ENCODE results near the gene OCIAD1.

The OCIAD1 gene

DNA sequence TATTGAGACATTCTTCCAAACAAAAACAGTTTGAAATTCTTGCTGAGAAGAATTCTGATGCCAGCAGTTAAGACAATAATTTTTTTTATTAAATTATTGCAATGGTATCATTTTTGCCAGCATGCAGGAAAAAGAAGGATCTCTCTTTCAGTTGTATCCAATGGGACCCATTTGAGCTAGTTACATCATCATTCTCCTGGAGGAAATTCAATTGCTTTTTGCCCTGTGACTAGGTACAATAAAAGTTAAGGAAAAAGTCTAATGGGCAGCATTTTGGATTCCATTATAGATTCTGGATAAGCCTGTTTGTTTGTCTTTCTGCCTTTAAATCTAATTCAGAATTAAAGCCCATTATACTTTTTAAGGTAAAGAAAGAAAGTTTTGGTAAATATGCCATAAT is 40.3 kb upstream of the OCIAD1 start:
- Histone ChIP-seq H3K79me2 (ENCODE audit: control insufficient read depth, insufficient read depth, low read length) (no peaks in the 10 kb centered on the region), H4K8ac (ENCODE audit: low read depth, low read length) (no peak overlapping the region), H3K4ac (ENCODE audit: low read depth, low read length) (no peak overlapping the region), H3K36me3 (ENCODE audit: control insufficient read depth, insufficient read depth, low read length) (no peaks in the 10 kb centered on the region), H4K5ac (ENCODE audit: low read length) (no peak overlapping the region), H3K23ac (ENCODE audit: low read length) (no peak overlapping the region), H3K18ac (ENCODE audit: low read length) (no peak overlapping the region), H3K9ac (ENCODE audit: low read length) (no peak overlapping the region), H2BK15ac (replicated peaks; ENCODE audit: low read depth) (no peak overlapping the region), H3K4me1 (ENCODE audit: control insufficient read depth, low read depth, low read length) (peaks cover 2% of the 10 kb centered on the region), H2AK5ac (ENCODE audit: low read length) (no peak overlapping the region), H2BK5ac (ENCODE audit: low read length) (no peak overlapping the region), H3K27me3 (ENCODE audit: insufficient read depth, low read length, poor library complexity) (no peaks in the 10 kb centered on the region), H3K27ac (ENCODE audit: low read depth, low read length) (no peak overlapping the region), H3K56ac (ENCODE audit: low read length) (no peak overlapping the region), H3K79me1 (ENCODE audit: low read length) (no peaks in the 10 kb centered on the region), H3K4me2 (ENCODE audit: low read length) (no peak overlapping the region), H3K4me3 (ENCODE audit: low read length) (no peak overlapping the region), H2BK120ac (ENCODE audit: low read depth, low read length) (no peak overlapping the region)
- DNase-seq: no peak

DNA sequence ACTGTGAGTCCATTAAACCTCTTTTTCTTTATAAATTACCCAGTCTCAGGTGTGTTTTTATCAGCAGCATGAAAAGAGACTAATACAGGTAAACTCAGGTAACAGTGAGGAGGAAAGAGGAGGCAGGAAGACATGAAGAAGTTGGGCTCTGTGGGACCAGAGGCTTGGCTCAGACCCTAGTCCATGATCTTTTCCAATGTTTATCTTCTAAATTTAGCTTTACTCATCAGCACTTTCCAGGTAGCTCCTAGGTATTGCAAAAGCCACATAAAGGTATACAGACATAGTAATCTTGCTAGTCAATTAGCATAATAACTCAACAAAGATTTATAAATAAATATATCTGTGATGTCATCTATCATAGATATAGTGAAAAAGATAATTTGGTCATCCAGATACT is 39.6 kb upstream of the OCIAD1 start:
- Histone ChIP-seq H4K5ac (ENCODE audit: low read length) (no peak overlapping the region), H4K8ac (ENCODE audit: low read depth, low read length) (no peak overlapping the region), H3K27ac (ENCODE audit: low read depth, low read length) (no peak overlapping the region), H2BK15ac (replicated peaks; ENCODE audit: low read depth) (no peak overlapping the region), H3K4me3 (ENCODE audit: low read length) (no peak overlapping the region), H2BK5ac (ENCODE audit: low read length) (no peak overlapping the region), H2AK5ac (ENCODE audit: low read length) (no peak overlapping the region), H3K4ac (ENCODE audit: low read depth, low read length) (no peak overlapping the region), H3K79me2 (ENCODE audit: control insufficient read depth, insufficient read depth, low read length) (no peaks in the 10 kb centered on the region), H3K18ac (ENCODE audit: low read length) (no peak overlapping the region), H2BK120ac (ENCODE audit: low read depth, low read length) (no peak overlapping the region), H3K4me1 (ENCODE audit: control insufficient read depth, low read depth, low read length) (peaks cover 2% of the 10 kb centered on the region), H3K9ac (ENCODE audit: low read length) (no peak overlapping the region), H3K56ac (ENCODE audit: low read length) (no peak overlapping the region), H3K23ac (ENCODE audit: low read length) (no peak overlapping the region), H3K36me3 (ENCODE audit: control insufficient read depth, insufficient read depth, low read length) (no peaks in the 10 kb centered on the region), H3K4me2 (ENCODE audit: low read length) (no peak overlapping the region), H3K27me3 (ENCODE audit: insufficient read depth, low read length, poor library complexity) (no peaks in the 10 kb centered on the region), H3K79me1 (ENCODE audit: low read length) (no peaks in the 10 kb centered on the region)
- no peak for DNase-seq

DNA sequence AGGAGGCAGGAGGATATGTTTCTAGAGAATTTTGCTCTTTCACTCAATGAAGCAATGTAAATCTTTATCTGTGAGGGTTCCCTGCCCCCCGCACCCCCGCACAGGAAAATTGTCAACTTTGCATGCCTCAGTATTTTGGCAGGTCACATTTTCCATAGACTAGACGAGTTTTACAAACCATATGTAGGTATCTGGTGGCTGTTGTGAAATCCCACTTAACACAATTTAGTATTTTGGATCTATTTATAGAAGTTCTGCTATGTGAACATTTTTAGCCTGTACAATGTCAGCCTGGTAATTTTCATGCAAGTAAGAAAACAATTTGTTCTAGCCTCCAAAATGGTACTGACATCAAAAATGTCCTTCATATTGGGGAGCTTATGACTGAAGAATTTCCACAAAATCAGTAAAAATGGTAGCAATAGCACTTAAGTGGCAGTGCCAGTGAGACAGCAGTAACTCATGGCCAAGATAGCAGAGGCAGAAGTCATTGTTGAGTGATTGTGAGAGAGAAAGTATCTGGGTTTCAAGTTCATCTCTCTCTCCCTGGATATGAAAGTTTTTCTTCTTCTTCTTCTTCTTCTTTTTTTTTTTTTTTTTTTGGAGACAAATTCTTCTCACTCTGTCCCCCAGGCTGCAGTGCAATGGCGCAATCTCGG is 38.4 kb upstream of the OCIAD1 start:
- H2BK15ac ChIP-seq (replicated peaks; ENCODE audit: low read depth): no peak overlapping the region
- no peak overlapping the region for H3K4me3 ChIP-seq (ENCODE audit: low read length)
- no peak overlapping the region for H3K27ac ChIP-seq (ENCODE audit: low read depth, low read length)
- no peak overlapping the region for H2BK120ac ChIP-seq (ENCODE audit: low read depth, low read length)
- no peak overlapping the region for H3K56ac ChIP-seq (ENCODE audit: low read length)
- H2BK5ac ChIP-seq (ENCODE audit: low read length): no peak overlapping the region
- H3K9ac ChIP-seq (ENCODE audit: low read length): no peak overlapping the region
- H3K79me1 ChIP-seq (ENCODE audit: low read length): no peaks in the 10 kb centered on the region
- no peak overlapping the region for H3K18ac ChIP-seq (ENCODE audit: low read length)
- no peak overlapping the region for H3K23ac ChIP-seq (ENCODE audit: low read length)
- H4K8ac ChIP-seq (ENCODE audit: low read depth, low read length): no peak overlapping the region
- no peak overlapping the region for H4K5ac ChIP-seq (ENCODE audit: low read length)
- no CpG with 5 or more reads among the region's 5 CpGs for WGBS (ENCODE audit: extremely low coverage, insufficient coverage, low lambda C conversion rate)
- no peaks in the 10 kb centered on the region for H3K79me2 ChIP-seq (ENCODE audit: control insufficient read depth, insufficient read depth, low read length)
- H3K4me2 ChIP-seq (ENCODE audit: low read length): no peak overlapping the region
- peaks cover 2% of the 10 kb centered on the region for H3K4me1 ChIP-seq (ENCODE audit: control insufficient read depth, low read depth, low read length)
- no peaks in the 10 kb centered on the region for H3K36me3 ChIP-seq (ENCODE audit: control insufficient read depth, insufficient read depth, low read length)
- no peak overlapping the region for H3K4ac ChIP-seq (ENCODE audit: low read depth, low read length)
- no peaks in the 10 kb centered on the region for H3K27me3 ChIP-seq (ENCODE audit: insufficient read depth, low read length, poor library complexity)
- H2AK5ac ChIP-seq (ENCODE audit: low read length): no peak overlapping the region
- no peak for DNase-seq

DNA sequence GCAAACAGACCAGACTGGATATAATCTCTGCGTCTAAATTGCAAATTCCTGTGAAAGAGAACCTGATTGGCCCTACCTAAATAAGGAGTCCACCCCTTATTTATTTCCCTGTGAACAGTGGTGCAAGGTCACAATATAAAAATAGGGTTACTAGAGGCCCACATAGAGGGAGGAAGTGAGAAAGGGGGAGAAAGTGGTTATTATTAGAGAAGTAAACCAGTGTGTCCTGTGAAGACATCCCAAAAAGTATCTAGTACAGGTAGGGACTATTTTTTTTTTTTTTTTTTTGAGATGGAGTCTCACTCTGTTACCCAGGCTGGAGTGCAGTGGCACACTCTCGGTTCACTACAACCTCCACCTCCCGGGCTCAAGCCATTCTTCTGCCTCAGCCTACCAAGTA is 35.8 kb upstream of the OCIAD1 start:
- H3K4me3 ChIP-seq (ENCODE audit: low read length): no peak overlapping the region
- no peak overlapping the region for H2BK120ac ChIP-seq (ENCODE audit: low read depth, low read length)

GRCh38 chr4:48796191-48796926 is 34.5 kb upstream of the OCIAD1 start:
- no peak overlapping the region for H4K5ac ChIP-seq (ENCODE audit: low read length)
- H3K18ac ChIP-seq (ENCODE audit: low read length): no peak overlapping the region
- H3K79me1 ChIP-seq (ENCODE audit: low read length): no peaks in the 10 kb centered on the region
- H3K4ac ChIP-seq (ENCODE audit: low read depth, low read length): no peak overlapping the region
- no peak overlapping the region for H3K56ac ChIP-seq (ENCODE audit: low read length)
- H3K4me2 ChIP-seq (ENCODE audit: low read length): no peak overlapping the region
- no peak overlapping the region for H3K27ac ChIP-seq (ENCODE audit: low read depth, low read length)
- H2BK120ac ChIP-seq (ENCODE audit: low read depth, low read length): no peak overlapping the region
- no CpG with 5 or more reads among the region's 2 CpGs for WGBS (ENCODE audit: extremely low coverage, insufficient coverage, low lambda C conversion rate)
- no peak overlapping the region for H3K4me3 ChIP-seq (ENCODE audit: low read length)
- H4K8ac ChIP-seq (ENCODE audit: low read depth, low read length): no peak overlapping the region
- H2AK5ac ChIP-seq (ENCODE audit: low read length): no peak overlapping the region
- H2BK5ac ChIP-seq (ENCODE audit: low read length): no peak overlapping the region
- no peak overlapping the region for H3K23ac ChIP-seq (ENCODE audit: low read length)
- H3K79me2 ChIP-seq (ENCODE audit: control insufficient read depth, insufficient read depth, low read length): no peaks in the 10 kb centered on the region
- H3K4me1 ChIP-seq (ENCODE audit: control insufficient read depth, low read depth, low read length): peaks cover 2% of the 10 kb centered on the region
- H3K9ac ChIP-seq (ENCODE audit: low read length): no peak overlapping the region
- H3K27me3 ChIP-seq (ENCODE audit: insufficient read depth, low read length, poor library complexity): no peaks in the 10 kb centered on the region
- no peaks in the 10 kb centered on the region for H3K36me3 ChIP-seq (ENCODE audit: control insufficient read depth, insufficient read depth, low read length)
- peak; percentile 57 for DNase-seq
- no peak overlapping the region for H2BK15ac ChIP-seq (replicated peaks; ENCODE audit: low read depth)

More for the DNA sequence above, 35.8 kb upstream of the OCIAD1 start:
- Histone ChIP-seq H4K8ac (ENCODE audit: low read depth, low read length) (no peak overlapping the region), H3K36me3 (ENCODE audit: control insufficient read depth, insufficient read depth, low read length) (no peaks in the 10 kb centered on the region), H3K79me2 (ENCODE audit: control insufficient read depth, insufficient read depth, low read length) (no peaks in the 10 kb centered on the region), H3K4ac (ENCODE audit: low read depth, low read length) (no peak overlapping the region), H3K27ac (ENCODE audit: low read depth, low read length) (no peak overlapping the region), H3K79me1 (ENCODE audit: low read length) (no peaks in the 10 kb centered on the region), H3K4me2 (ENCODE audit: low read length) (no peak overlapping the region), H3K4me1 (ENCODE audit: control insufficient read depth, low read depth, low read length) (peaks cover 2% of the 10 kb centered on the region), H3K9ac (ENCODE audit: low read length) (no peak overlapping the region), H3K56ac (ENCODE audit: low read length) (peak overlapping the region; percentile 47), H2BK15ac (replicated peaks; ENCODE audit: low read depth) (no peak overlapping the region), H3K23ac (ENCODE audit: low read length) (no peak overlapping the region), H2BK5ac (ENCODE audit: low read length) (peak overlapping the region; percentile 30), H4K5ac (ENCODE audit: low read length) (no peak overlapping the region), H3K27me3 (ENCODE audit: insufficient read depth, low read length, poor library complexity) (no peaks in the 10 kb centered on the region), H2AK5ac (ENCODE audit: low read length) (peak overlapping the region; percentile 51), H3K18ac (ENCODE audit: low read length) (no peak overlapping the region)
- no CpG with 5 or more reads among the region's 3 CpGs for WGBS (ENCODE audit: extremely low coverage, insufficient coverage, low lambda C conversion rate)
- no peak for DNase-seq
